Measurements from ENCODE around the gene TMEM181.

GRCh38 chr6:158572653-158573541 lies 13.0 kb downstream of the TMEM181 start:
- TF ChIP-seq, protein P1, sequence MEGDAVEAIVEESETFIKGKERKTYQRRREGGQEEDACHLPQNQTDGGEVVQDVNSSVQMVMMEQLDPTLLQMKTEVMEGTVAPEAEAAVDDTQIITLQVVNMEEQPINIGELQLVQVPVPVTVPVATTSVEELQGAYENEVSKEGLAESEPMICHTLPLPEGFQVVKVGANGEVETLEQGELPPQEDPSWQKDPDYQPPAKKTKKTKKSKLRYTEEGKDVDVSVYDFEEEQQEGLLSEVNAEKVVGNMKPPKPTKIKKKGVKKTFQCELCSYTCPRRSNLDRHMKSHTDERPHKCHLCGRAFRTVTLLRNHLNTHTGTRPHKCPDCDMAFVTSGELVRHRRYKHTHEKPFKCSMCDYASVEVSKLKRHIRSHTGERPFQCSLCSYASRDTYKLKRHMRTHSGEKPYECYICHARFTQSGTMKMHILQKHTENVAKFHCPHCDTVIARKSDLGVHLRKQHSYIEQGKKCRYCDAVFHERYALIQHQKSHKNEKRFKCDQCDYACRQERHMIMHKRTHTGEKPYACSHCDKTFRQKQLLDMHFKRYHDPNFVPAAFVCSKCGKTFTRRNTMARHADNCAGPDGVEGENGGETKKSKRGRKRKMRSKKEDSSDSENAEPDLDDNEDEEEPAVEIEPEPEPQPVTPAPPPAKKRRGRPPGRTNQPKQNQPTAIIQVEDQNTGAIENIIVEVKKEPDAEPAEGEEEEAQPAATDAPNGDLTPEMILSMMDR (conservative IDR thresholded peaks at IDR 0.05 in 1 of 2, IDR thresholded peaks at IDR 0.05 in 1 of 2; ENCODE audit: low read depth in 1 of 2, low read length in 2 of 2): no peak
- no peak for TF ChIP-seq EZH2 (IDR thresholded peaks at IDR 0.05; ENCODE audit: low read length, missing control alignments)

All from fibroblast of lung (primary cell).